Caco-2 (cell line): ENCODE data around the gene MPST. TPM values are rescaled to one million over a fixed set of nuclear protein-coding genes. Genes with fewer than 3 reads are reported as not detected.

ENCODE experiments used
- BruUV-seq: library from RNA; stranded (reverse); fragments of 400-500 nt; replicated peaks from 2 replicates; lab custom pipeline; 2021; lab: Mats Ljungman, UMichigan
- CTCF ChIA-PET: fragments of 300-600 bp; sonication (Branson Sonifier 250); formaldehyde crosslinking; loops from one replicate; lab custom pipeline; 2022; ENCODE audit warnings: antibody characterized with exemption; lab: Charles Lee
- POLR2A ChIA-PET: fragments of 300-600 bp; sonication (Branson Sonifier 250); formaldehyde crosslinking; loops from one replicate; lab custom pipeline; 2022; ENCODE audit warnings: antibody characterized with exemption; lab: Charles Lee
- DNase-seq, 2 experiments: peaks; one replicate each; pipeline versions ENCODE4 v3.0.0 to v3.0.0-alpha.2; 2020 to 2022
- H3K27me3 ChIP-seq: replicated peaks from 2 replicates; pipeline ENCODE4 v1.6.0; 2011; ENCODE audit warnings: low read length; ENCODE audit not compliant: control insufficient read depth, insufficient read depth
- H3K36me3 ChIP-seq: 2 replicates; pipeline ENCODE4 v1.5.1; 2011; ENCODE audit warnings: low read length; ENCODE audit not compliant: control insufficient read depth, insufficient read depth
- H3K4me1 ChIP-seq: fragments of 250-450 bp; sonication (Bioruptor Pico); 2 replicates; pipeline ENCODE4 v1.5.1; 2020; ENCODE audit warnings: mild to moderate bottlenecking
- H3K4me3 ChIP-seq: 2 replicates; pipeline ENCODE4 v1.5.1; 2011; ENCODE audit warnings: low read depth, mild to moderate bottlenecking, control low read depth, low read length
- H3K9me3 ChIP-seq: fragments of 250-450 bp; sonication (Bioruptor Pico); 2 replicates; pipeline ENCODE4 v1.5.1; 2020; ENCODE audit warnings: mild to moderate bottlenecking, moderate library complexity
- H3K27ac Mint-ChIP-seq: one replicate; pipeline ENCODE4 v1.8.0; 2022; ENCODE audit warnings: mixed read lengths; ENCODE audit not compliant: unreplicated experiment
- H3K27me3 Mint-ChIP-seq: one replicate; pipeline ENCODE4 v1.8.0; 2022; ENCODE audit warnings: mixed read lengths; ENCODE audit not compliant: insufficient read depth, unreplicated experiment
- H3K36me3 Mint-ChIP-seq: one replicate; pipeline ENCODE4 v1.8.0; 2022; ENCODE audit warnings: mild to moderate bottlenecking, mixed read lengths; ENCODE audit not compliant: insufficient read depth, unreplicated experiment
- H3K4me1 Mint-ChIP-seq: one replicate; pipeline ENCODE4 v1.8.0; 2022; ENCODE audit warnings: low read depth, mixed read lengths; ENCODE audit not compliant: unreplicated experiment
- H3K4me3 Mint-ChIP-seq: one replicate; pipeline ENCODE4 v1.8.0; 2022; ENCODE audit warnings: mild to moderate bottlenecking, moderate library complexity, mixed read lengths; ENCODE audit not compliant: unreplicated experiment
- H3K9me3 Mint-ChIP-seq: one replicate; pipeline ENCODE4 v1.8.0; 2022; ENCODE audit warnings: mixed read lengths; ENCODE audit not compliant: unreplicated experiment
- intact Hi-C: fragments of 100-400 bp; cut with micrococcal nuclease; formaldehyde crosslinking; loops from one replicate; pipeline ENCODE4 v1.10.0; 2022; ENCODE audit not compliant: unreplicated experiment
- total RNA-seq: library from RNA; stranded (reverse); gene quantifications from 2 replicates; pipeline ENCODE4 v1.2.3, GENCODE V29; 2022
- TF ChIP-seq, protein P1 (sequence below), 2 experiments: fragments of 200-600 bp in 1 of 2; IDR thresholded peaks; 1 replicate in 1 of 2; 2 replicates in 1 of 2; pipeline versions ENCODE4 v1.5.1 to v1.8.0; 2011 to 2022; ENCODE audit warnings: antibody characterized with exemption in 1 of 2, control low read depth in 1 of 2, inconsistent platforms in 1 of 2, low read depth in 1 of 2, low read length in 1 of 2, mild to moderate bottlenecking in 1 of 2, moderate library complexity in 1 of 2; ENCODE audit not compliant: insufficient read depth in 1 of 2, severe bottlenecking in 1 of 2, unreplicated experiment in 1 of 2

MPST gene
- total RNA-seq, 1 experiment from 2014 or later = 83.7 TPM

DNA sequence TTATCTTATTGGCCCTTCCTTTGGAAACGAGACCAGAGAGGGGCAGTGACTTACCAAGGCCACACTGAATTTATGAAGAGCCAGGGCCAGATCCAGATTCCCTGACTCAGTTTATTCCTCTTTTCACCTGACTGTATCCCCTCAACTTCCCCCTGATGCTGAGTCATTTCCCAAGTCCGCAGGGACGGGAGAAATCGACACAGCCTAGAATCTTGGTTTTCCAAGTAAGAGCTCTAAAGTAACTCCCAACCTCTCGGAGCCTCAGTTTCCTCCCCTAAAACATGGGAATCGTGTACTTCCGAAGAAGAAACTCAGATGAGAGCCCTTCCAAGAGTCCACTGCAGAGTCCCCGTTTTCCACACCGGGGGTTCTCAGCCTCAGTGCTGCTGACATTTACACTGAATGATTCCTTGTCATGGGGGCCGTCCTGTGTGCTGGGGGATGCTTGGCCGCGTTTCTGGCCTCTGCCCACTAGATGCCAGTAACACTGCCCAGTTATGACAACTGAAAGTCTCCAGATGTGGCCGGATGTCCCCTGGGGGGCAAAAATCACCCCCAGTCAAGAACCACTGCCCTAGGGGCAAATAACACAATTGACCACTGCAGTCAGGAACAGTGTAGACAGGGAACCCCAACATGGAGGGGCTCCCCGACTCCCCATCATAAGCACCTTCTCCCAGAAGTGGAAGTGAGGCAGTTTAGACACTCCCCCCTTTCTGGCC, 11.2 kb downstream of the MPST start:
- CTCF ChIA-PET = interaction anchor here (1.2 to 4.6 kb wide), 3 partner anchors 11 to 167 kb away, joined by 4 to 45 read pairs (median 29); partner anchors contain the start of genes MPST and TST
- Mint-ChIP-seq H3K27me3 (no peaks in the 10 kb centered on the region), H3K36me3 (peaks cover 42% of the 10 kb centered on the region), H3K27ac (peak overlapping the region; percentile 99), H3K4me1 (peaks cover 30% of the 10 kb centered on the region), H3K9me3 (no peaks in the 10 kb centered on the region), H3K4me3 (peak overlapping the region; percentile 77)
- no peaks in the 10 kb centered on the region for H3K9me3 ChIP-seq
- H3K4me1 ChIP-seq = peaks cover 44% of the 10 kb centered on the region
- peaks cover 4% of the 10 kb centered on the region for H3K36me3 ChIP-seq
- TF ChIP-seq, protein P1, sequence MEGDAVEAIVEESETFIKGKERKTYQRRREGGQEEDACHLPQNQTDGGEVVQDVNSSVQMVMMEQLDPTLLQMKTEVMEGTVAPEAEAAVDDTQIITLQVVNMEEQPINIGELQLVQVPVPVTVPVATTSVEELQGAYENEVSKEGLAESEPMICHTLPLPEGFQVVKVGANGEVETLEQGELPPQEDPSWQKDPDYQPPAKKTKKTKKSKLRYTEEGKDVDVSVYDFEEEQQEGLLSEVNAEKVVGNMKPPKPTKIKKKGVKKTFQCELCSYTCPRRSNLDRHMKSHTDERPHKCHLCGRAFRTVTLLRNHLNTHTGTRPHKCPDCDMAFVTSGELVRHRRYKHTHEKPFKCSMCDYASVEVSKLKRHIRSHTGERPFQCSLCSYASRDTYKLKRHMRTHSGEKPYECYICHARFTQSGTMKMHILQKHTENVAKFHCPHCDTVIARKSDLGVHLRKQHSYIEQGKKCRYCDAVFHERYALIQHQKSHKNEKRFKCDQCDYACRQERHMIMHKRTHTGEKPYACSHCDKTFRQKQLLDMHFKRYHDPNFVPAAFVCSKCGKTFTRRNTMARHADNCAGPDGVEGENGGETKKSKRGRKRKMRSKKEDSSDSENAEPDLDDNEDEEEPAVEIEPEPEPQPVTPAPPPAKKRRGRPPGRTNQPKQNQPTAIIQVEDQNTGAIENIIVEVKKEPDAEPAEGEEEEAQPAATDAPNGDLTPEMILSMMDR (IDR thresholded peaks at IDR 0.05; ENCODE audit: insufficient read depth in 1 of 2, low read depth in 1 of 2, low read length in 1 of 2, severe bottlenecking in 1 of 2, unreplicated experiment in 1 of 2) = no peak
- no peaks in the 10 kb centered on the region for H3K27me3 ChIP-seq
- POLR2A ChIA-PET = interaction anchor here (3.1 kb wide), 1 partner anchor 12 kb away, joined by 22 read pairs; no protein-coding TSS in a partner anchor
- no peak for DNase-seq
- intact Hi-C loops = loop anchor here (5.0 kb wide), 1 partner anchor 43 kb away; no protein-coding TSS in a partner anchor
- no TSS peak for BruUV-seq
- H3K4me3 ChIP-seq = no peak overlapping the region

DNA sequence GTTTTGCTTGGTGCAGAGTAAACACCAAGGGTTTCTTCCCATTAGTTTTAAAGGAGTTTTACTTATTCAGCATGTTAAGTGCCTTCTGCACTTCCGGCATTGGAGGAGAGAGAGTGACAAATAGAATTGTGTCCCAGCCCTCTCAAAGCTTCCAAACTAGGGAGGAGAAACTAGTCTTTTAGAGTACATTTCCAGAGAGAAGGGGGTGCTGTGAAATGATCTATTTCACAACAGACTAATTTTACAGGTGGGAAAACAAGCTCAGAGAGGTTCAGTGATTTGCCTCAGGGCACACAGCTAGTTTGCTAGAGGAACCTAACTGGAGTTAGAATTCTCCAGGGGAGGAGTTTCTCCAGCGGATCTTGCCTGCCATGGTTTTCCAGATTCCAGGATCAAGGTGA, 12.6 kb downstream of the MPST start:
- BruUV-seq = TSS peak; percentile 97
- H3K4me3 Mint-ChIP-seq = peak overlapping the region; percentile 77

More for the DNA sequence above, 12.6 kb downstream of the MPST start:
- Histone ChIP-seq H3K27me3 (no peaks in the 10 kb centered on the region), H3K4me3 (peak overlapping the region; percentile 37), H3K4me1 (peaks cover 44% of the 10 kb centered on the region), H3K9me3 (no peaks in the 10 kb centered on the region), H3K36me3 (peaks cover 2% of the 10 kb centered on the region; the same call in 1 of the 2 replicates)
- TF ChIP-seq, protein P1 (IDR thresholded peaks at IDR 0.05; ENCODE audit: insufficient read depth in 1 of 2, low read depth in 1 of 2, low read length in 1 of 2, severe bottlenecking in 1 of 2, unreplicated experiment in 1 of 2) = no peak
- ChIA-PET CTCF (interaction anchor here (0.5 to 4.6 kb wide), 10 partner anchors 12 to 256 kb away, joined by 3 to 45 read pairs (median 4); partner anchors contain the start of genes IFT27, KCTD17, MPST and TST), POLR2A (interaction anchor here (0.8 to 3.1 kb wide), 10 partner anchors 11 to 503 kb away, joined by 3 to 39 read pairs (median 8); partner anchors contain the start of genes EIF3D, KCTD17, MPST and TST)
- Mint-ChIP-seq H3K27ac (peak overlapping the region; percentile 99), H3K4me1 (peaks cover 30% of the 10 kb centered on the region), H3K27me3 (no peaks in the 10 kb centered on the region), H3K36me3 (peaks cover 33% of the 10 kb centered on the region), H3K9me3 (no peaks in the 10 kb centered on the region)
- no peak for DNase-seq
- intact Hi-C loops = loop anchor here (1.0 to 5.0 kb wide), 4 partner anchors 12 to 45 kb away; partner anchors contain the start of gene KCTD17
